ENCODE results near the gene RSPO1.

DNA sequence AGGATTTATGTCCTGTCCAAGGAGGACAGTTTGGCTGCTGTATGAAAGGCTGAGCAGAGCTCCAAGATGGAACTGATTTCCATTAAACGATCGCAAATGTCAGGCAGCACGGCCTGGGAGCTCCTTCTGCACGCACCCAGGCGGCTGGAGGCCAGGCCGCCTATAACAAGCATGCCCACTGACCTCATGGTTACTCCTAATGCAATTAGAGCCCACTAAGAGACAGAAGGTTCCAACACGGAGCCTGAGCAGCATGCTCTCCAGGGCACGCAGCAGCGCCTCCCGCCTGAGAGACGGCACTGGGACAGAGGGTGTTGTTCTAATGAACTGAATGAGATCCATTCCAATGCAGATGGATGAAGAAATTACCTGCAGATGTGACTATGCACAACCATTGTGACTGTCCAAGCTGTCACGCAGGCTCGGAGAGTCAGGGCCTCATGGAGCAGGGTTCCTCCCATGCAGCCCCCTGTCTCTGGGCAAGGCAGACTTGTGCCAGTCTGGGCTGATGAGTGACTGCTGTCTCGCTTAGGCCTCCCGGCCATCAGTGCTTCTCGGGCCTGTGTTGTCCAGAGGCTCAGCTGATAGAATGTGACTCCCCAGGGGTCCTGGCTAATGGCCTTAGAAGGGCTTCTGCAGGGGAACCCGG is 32.5 kb upstream of the RSPO1 start:
- TF ChIP-seq, protein P1, sequence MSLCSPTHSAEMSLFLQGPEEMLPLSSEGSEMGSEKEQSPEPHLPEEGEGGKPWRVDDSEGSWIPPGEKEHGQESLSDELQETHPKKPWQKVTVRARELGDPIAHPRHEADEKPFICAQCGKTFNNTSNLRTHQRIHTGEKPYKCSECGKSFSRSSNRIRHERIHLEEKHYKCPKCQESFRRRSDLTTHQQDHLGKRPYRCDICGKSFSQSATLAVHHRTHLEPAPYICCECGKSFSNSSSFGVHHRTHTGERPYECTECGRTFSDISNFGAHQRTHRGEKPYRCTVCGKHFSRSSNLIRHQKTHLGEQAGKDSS (CRISPR knock-in tag; IDR thresholded peaks at IDR 0.05; ENCODE audit: borderline replicate concordance, low read depth) = no peak
- no peak for TF ChIP-seq FOSL1 (CRISPR knock-in tag; IDR thresholded peaks at IDR 0.05; ENCODE audit: borderline replicate concordance)
- TF ChIP-seq NFYB (CRISPR knock-in tag; IDR thresholded peaks at IDR 0.05) = no peak
- no peak for TF ChIP-seq FIP1L1 (IDR thresholded peaks at IDR 0.05; ENCODE audit: borderline replicate concordance, insufficient read depth, low read depth, low read length)
- TF ChIP-seq, protein P2, sequence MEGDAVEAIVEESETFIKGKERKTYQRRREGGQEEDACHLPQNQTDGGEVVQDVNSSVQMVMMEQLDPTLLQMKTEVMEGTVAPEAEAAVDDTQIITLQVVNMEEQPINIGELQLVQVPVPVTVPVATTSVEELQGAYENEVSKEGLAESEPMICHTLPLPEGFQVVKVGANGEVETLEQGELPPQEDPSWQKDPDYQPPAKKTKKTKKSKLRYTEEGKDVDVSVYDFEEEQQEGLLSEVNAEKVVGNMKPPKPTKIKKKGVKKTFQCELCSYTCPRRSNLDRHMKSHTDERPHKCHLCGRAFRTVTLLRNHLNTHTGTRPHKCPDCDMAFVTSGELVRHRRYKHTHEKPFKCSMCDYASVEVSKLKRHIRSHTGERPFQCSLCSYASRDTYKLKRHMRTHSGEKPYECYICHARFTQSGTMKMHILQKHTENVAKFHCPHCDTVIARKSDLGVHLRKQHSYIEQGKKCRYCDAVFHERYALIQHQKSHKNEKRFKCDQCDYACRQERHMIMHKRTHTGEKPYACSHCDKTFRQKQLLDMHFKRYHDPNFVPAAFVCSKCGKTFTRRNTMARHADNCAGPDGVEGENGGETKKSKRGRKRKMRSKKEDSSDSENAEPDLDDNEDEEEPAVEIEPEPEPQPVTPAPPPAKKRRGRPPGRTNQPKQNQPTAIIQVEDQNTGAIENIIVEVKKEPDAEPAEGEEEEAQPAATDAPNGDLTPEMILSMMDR (CRISPR knock-in tag; IDR thresholded peaks at IDR 0.05) = no peak
- TF ChIP-seq RAD21 (CRISPR knock-in tag; IDR thresholded peaks at IDR 0.05) = no peak
- TF ChIP-seq, protein P3, sequence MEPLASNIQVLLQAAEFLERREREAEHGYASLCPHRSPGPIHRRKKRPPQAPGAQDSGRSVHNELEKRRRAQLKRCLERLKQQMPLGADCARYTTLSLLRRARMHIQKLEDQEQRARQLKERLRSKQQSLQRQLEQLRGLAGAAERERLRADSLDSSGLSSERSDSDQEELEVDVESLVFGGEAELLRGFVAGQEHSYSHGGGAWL (CRISPR knock-in tag; IDR thresholded peaks at IDR 0.05) = no peak
- no peak for TF ChIP-seq POLR2A (IDR thresholded peaks at IDR 0.05; ENCODE audit: insufficient read depth in 1 of 2, low read depth in 2 of 2, low read length in 2 of 2)
- TF ChIP-seq ZNF33B (CRISPR knock-in tag; IDR thresholded peaks at IDR 0.05) = no peak
